GM21717 (cell line): Measurements from ENCODE around the gene SLC6A18.
"Not testable (repeated sequence)": the region's sequence is repeated elsewhere in the genome, so short reads cannot be mapped to it uniquely, and the experiment has no call there.

Experiments
- ATAC-seq: cut with Tn5 transposase; IDR thresholded peaks from one replicate; pipeline ENCODE4 v1.9.1; 2021; ENCODE audit warnings: mild to moderate bottlenecking, moderate library complexity; ENCODE audit not compliant: unreplicated experiment

Gene SLC6A18

DNA sequence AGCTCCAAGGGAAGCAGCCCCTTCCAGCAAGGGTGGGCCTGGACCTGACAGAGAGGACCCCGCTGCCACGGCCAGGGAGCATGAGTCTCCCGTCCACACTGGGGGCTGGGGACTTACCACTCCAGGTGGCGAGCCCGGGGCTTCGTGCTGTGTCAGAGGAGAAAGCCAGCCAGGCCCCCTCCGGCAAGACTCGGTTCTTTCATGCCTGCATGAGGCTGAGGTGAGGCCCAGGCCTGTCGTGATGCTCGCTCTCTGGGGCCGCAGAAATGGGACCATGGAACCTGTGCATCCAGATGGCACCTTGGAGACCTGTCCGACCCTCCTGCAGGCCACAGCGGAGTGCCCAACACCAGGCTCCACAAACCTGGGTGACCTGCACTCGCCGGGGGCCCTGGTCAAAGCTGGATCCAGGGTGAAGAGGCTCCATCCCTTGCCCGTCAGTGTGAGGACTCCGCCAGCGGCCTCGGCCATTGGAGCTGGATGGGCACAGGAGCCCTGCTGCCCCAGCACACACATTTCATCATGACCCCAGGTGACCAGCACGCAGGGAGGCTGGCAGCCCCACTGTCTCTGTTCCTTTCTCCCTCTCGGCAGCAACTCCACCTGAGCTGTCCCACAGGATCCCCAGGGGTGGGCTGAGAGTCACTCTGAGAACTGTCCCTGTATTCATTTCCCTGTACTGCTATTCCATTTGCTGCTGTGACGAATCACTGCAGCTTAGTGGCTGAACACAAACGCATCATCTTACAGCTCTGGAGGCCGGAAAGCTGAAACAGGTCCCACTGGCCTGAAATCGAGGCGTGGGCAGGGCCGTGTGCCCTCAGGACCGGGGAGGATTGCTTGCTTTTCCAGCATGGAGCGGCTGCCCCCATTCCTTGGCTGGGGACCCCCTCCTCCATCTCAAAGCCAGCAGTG lies 24.4 kb downstream of the SLC6A18 start:
- ATAC-seq, result no peak

DNA sequence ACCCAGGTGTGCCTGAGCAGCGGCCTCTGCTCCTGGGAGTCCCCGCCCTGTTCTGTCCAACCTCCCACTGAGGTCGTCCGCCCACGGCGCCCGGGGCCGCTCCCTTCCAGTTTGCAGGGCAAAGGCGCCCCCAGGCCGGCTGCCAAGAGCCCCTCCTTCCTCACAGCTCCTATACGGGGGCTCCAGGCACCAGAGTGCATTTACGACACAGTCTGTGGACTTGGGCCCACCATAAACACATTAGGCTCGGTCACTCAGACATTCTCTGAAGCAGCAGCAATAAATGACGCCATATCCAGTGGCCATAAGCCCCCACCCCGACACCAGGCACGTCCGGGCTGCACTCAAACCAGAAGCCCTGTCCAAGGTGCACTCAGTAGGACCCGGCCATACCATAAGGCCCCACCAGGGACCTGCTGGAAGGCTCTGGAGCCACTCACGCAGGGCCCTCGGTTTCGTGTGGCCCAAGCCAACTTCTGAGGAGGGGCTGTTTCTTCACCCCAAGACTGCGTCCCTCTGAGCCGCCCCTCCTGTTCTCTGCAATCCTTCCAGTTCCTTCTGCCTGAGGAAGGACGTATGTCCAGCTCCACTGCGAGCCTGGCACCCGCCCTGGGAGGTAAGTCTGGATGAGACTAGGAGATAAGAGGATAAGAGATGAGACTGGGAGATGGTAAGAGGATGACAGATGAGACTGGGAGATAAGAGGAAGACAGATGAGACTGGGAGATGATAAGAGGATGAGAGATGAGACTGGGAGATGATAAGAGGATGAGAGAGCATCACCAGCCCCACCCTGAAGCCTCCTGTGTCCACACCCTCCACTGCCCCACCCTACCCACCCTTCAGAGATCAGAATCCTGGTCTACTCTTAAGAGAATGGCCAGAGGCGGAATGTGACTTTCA lies 26.7 kb downstream of the SLC6A18 start:
- ATAC-seq, result no peak

DNA sequence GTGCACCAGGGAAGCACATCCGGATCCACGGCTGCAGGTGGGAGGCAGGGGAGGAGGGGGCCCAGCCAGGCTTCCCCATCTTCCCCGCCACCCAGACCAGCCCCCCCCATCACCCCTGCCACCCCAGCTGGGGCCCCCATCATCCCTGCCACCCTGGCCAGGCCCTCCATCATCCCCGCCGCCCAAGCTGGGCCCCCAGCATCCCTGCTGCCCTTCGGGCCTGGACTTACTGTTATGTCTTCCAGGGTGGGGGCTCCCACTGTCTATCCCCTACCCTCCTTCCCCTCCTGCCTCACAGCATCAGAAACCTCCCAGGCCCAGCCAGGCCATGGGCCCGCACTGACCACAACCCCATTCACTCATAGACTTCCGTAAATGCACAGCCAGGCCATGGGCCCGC lies 27.5 kb downstream of the SLC6A18 start:
- ATAC-seq, result no peak

DNA sequence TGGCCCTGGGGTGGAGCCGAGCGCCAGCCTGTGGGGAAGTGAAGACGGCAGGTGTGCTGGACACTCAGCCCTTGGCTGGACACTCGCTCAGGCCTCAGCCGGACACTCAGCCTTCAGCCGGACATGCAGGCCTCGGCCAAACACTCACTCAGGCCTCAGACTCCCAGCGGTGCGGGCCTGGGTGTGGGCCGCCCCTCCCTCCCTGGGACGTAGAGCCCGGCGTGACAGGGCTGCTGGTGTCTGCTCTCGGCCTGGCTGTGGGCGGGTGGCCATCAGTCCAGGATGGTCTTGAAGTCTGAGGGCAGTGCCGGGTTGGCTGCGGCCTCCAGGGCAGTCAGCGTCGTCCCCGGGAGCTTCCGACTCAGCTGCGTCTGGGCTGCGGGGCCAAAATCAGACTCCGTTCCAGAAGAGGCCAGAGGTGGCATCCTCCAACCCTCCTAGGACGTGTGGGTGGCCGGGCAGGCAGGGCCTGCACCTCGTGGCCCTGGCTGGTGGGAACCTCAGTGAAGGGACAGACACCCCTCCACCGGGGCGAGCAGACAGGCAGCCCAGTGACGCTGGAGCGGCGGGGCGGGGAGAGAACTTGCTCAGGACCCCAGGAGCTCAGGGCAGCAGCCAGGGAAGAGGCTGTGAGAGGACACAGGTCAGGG lies 28.4 kb downstream of the SLC6A18 start:
- ATAC-seq, result no peak

DNA sequence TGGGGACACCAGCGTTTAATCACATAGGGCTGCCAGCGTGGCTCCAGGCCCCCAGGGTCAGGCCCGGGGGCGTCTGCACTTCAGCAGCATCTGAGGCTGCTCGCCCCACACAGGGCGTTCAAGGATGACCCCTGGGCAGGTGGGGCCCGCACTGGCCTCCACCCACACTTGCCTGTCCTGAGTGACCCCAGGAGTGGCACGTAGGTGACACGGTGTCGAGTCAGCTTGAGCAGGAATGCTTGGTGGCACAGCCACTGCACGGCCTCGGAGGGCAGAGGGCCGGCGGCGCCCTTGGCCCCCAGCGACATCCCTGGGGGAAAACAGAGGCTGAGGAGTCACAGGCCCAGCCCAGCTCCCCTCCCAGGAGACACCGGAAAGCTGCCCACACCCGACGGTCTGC lies 29.0 kb downstream of the SLC6A18 start:
- no peak for ATAC-seq

DNA sequence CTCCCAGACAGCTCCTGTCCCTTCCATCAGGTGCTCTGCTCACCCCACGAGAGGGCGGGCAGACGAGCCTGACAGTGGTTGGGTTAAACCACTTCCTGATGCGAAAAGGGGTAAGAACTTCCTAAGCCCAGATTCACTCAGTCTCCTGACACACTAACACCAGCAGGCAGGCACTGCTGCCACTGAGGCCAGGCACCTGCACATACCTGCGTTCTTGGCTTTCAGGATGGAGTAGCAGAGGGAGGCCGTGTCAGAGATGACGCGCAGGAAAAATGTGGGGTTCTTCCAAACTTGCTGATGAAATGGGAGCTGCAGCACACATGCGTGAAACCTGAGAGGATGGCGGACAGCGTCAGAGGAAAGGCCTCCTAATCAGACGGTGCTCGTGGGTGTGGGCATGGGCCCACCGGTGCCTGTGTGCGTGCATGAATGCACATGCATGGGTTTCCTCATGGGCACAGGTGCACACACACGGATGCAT lies 29.9 kb downstream of the SLC6A18 start:
- ATAC-seq, result no peak

DNA sequence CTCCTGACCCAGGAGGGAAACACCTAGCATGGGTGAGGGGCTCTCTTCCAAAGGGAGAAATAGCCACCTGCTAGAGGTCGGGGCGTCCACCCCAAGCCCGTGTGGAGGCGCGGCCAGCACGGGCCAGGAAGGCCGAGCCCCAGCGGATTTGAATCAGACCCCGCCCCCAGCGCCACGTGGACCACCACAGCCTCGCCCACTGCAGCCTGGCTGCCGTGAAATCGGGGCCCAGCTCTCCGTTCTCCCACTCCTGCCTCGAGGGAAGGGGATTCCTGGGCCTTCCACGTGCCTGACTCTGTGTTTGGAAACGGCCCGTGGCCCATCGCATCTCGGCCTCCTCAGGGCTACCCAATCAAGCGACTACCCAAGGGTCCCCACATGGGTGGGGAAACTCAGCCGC lies 31.6 kb downstream of the SLC6A18 start:
- no peak for ATAC-seq

DNA sequence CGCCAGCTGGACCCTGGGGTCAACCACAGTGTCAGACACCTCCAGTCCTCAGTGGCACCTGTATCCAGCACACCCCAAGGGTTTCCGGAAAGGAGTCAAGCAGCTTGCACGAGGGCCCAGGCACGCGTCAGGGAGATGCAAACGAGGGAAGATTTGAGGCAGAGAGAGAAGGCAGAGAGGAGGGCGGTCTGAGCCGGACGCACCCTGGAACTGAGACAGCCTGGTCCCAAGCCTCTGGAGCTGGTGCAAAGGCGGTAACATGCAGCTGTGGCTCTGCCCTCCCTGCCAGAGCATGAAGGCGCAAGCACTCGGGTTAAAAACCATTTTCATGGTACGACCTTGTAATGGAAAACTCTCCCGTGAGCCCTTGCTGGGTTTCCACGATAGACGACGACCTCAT lies 32.2 kb downstream of the SLC6A18 start:
- ATAC-seq, result no peak

DNA sequence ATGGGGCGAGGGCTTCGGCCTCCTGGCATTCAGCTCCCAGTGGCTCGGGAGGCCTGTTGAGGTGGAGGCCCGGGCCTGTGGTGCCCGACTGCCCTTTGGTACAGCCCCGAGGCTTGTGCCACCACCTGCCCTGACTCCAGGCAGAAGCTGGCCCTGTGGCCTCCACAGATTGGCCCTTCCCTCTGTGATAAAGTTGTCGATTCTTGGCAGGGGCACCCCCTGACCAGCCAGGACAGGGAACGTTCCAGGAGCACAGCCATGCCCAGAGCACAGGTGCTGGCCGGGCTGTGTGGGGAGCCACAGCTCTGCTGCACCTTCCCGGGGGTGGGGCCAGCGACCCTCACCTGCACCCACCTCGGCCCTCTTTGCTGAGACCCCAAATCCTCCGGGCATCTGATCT lies 32.7 kb downstream of the SLC6A18 start:
- no peak for ATAC-seq

DNA sequence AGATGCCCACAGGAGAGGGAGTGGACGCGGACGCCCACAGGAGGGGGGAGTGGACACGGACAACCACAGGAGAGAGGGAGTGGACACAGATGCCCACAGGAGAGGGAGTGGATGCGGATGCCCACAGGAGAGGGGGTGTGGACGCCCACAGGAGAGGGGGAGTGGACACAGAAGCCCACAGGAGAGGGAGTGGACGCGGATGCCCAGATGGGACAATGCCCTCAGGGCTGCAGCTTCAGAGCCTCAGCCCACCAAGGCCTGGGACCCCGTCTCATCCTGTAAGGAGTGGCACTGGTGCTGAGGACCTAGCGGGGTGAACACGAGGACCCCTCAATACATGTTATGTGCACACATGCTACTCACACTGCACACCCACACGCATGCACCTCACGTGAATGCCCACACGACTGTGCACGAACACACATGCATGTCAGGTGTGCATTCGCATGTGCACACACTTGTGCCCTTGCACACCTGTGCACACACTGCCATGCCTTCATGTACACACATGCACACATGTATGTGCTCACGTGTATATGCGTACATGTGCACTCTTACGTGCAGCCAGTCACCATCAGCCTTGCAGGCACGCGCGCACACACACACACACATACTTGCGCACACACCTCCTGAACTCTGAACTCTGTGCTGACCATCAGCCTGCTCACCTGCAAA lies 34.8 kb downstream of the SLC6A18 start:
- ATAC-seq, result no peak

DNA sequence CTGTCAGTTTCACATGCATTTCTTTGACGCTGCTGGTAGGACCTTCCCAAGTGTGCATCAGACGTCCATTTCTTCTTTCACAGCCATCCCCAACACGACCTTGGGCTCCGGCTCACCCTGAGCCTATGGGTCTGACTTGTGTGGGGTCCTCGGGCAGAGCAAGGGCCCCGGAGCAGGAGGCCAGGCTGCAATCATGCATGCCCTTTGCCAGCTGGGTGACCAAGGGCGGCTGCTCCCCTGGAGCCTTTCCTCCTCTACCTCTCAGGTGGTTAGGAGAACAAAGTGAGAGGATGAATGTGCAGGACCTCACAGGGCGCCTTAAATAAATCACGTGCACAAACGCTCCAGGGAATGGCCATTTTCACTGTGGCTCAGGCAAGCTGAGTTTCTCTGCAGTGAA lies 36.5 kb downstream of the SLC6A18 start:
- ATAC-seq, result no peak

DNA sequence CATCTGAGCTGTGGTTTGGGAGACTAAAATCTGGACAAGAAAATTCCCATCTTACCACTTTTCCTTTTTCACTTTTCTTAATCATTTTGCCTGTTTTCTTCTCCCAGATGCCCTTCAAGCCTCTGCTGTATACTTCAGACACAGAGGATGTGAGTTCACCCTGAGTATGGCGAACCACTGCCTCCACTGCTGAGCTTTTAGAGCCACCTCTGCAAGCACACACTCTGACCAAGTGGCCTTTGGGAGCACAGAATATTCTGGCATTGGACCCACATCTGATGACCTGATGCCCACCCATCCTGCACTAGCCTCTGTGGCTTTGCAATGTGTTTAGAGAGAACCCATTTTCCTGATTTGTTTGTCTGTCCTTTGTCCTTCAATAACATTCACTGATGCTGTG lies 37.2 kb downstream of the SLC6A18 start:
- ATAC-seq, result no peak

DNA sequence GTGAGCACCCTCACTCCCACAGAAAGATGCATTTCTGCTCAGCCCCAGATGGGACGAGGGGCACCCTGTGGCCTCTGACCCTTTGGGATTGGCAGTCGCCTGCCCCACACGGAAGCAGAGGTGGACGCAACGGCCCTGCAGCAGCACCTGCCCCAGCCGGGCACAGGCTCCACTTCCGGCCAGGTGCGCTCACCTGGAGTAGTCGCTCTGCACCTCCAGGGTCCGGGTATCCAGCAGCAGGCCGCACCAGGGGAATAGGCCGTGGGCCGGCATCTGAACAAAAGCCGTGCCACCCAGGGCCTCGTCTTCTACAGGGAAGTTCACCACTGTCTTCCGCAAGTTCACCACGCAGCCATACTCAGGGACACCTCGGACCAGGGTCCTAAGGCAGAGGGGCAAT lies 39.0 kb downstream of the SLC6A18 start:
- no peak for ATAC-seq

DNA sequence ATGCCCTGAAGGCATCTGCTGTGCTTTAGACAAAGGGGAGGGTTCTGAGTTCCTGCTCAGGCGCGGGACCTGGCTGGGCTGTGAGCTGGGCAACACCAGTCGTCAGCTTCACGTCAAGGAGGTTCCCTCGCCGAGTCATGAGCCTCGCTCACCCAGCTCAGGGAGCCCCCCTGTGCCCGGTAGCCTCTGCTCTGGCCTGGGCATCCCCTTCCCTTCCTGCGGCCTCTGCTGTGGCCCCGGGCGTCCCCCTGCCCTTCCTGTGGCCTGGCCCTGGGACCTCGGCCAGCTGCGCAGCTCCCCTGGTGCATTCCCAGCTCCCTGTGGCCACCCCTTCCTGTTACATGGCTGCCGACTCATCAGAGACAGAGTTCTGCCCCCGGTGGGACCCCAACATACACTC lies 39.8 kb downstream of the SLC6A18 start:
- ATAC-seq, result no peak

DNA sequence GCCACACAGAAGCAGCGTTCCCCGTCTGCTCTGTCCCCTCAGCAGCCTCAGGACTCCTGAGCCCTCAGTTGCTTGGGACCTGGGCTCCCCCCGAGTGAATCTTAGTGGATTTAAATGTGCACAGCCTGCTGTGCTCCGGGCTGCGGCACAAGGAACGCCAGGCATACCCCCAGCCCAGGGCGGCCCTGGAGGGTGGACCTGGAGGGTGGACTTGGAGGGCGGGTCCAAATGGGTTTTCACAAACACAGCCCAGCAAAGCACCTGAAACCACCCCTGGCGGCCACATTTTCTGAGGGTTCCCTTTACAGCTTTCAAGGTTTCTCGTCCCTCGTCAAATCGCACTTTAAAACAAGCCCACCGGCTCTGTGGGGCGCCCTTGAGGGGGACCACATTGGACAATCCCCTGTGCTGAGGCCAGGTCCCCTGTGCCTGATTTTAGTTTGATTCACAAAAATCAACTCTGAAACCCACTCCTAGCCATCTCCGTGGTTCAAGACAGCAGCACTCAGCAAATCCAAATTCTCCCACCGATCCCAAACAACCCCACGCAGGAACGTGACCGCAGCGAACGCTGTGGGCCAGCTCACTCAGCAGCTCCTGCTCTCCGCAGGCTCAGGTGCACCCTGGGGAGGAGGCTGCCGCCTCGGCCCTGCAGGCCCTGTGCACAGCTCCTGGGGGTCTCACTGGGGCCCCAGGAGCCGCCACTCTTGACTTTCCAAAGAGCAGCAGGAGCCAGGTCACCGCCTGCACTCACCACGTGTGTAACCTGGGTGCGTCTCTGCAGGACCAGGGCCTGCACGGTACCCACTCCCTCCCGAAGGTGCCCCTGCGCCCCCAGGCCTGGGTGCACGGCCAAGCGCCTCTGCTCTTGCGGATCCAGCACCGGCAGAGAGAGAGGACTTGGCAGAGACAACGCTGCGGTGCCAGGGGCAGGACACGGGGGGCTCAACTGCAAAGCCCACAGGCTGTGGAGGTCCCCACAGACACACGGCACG lies 40.6 kb downstream of the SLC6A18 start:
- no peak for ATAC-seq

DNA sequence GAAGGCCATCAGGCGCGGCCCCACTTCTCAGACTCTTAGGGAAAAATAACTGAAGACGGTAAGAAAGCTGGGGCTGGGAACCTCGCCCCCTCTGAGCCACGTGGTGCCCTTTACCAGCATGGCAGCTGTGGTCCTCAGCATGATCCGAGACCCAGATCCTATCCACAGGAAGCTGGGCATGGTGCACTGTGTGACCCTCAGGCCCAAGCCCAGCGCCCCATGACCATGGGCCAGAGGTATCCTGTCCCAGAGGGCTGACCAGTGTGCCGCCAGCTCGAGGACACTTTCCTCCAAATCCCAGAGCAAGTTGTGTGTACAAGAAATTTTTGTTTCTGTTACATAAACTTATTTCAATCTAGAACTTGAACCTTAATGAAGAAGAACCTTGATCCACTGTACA lies 41.6 kb downstream of the SLC6A18 start:
- no peak for ATAC-seq

DNA sequence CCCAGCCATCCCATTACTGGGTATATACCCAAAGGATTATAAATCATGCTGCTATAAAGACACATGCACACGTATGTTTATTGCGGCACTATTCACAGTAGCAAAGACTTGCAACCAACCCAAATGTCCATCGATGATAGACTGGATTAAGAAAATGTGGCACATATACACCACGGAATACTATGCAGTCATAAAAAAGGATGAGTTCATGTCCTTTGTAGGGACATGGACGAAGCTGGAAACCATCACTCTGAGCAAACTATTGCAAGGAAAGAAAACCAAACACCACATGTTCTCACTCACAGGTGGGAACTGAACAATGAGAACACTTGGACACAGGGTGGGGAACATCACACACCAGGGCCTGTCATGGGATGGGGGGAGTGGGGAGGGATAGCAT lies 42.3 kb downstream of the SLC6A18 start:
- not testable (repeated sequence) for ATAC-seq

DNA sequence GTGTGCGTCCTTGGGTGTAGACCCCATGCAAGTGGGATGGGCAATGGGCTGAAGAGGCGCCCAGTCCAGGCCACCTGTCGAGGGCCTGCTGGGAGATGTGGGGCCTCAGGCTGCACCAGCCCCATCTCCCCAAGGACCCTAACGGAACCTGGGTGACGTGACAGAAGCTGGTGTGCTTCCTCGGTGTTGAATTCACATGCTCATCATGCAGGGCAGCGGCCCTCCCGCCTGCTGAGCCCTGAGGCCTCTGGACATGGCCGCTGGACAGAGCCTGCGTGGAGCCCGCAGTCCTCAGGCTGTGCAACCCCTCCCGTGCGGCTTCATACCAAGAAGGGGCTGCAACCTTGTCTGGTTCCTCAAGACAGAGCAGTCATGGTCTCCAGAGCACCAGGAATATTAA lies 42.9 kb downstream of the SLC6A18 start:
- no peak for ATAC-seq

DNA sequence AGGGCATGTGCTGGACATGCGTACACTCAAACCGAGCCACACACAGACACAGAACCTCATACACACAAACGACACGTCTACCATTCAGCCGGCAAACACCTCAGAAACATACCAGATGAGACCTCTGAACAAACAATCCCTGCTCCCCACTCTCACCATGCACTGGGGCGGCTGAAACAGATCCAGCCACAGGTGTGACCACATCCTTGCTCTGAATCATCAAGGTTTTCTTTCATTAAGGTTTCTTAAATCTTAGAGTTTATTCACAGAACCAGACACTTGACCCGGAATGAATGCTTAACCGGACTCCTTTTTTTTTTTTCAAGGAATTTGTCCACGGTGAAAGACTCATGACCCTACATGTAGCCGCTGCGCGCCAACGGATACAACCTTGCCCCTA lies 43.5 kb downstream of the SLC6A18 start:
- ATAC-seq, result no peak

DNA sequence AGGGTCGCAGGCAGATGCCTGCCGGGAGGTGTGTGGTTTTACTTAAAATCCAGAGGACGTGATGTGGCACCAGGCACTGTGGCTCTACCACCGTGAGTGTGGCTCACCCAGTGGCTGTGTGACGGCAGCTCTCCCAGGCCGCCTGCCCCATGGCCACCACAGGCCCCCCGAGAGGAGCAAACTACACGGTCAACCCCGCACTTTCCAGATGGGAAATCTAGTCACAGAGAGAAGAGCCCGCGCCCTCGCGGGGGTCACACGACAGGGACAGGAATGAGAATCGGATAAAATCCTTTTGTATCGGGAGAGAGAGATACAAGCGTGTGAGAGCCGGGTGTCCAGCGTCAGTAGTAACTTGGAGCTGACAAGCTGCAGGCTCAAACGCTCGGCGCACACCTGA lies 45.2 kb downstream of the SLC6A18 start:
- no peak for ATAC-seq
